ENCODE results near the gene TOM1.

TOM1 gene

GRCh38 chr22:35335468-35335867 is 35.8 kb downstream of the TOM1 start:
- DNase-seq (ENCODE audit: low read depth) = no peak
- no peak for TF ChIP-seq CTCF (IDR thresholded peaks at IDR 0.05; ENCODE audit: low read length, missing control alignments)
- no peak overlapping the region for H3K4me3 ChIP-seq (replicated peaks; ENCODE audit: low read depth, low read length)

GRCh38 chr22:35335936-35336781 is 36.5 kb downstream of the TOM1 start:
- no peak for TF ChIP-seq CTCF (IDR thresholded peaks at IDR 0.05; ENCODE audit: low read length, missing control alignments)
- H3K4me3 ChIP-seq (replicated peaks; ENCODE audit: low read depth, low read length) = no peak overlapping the region
- no peak for DNase-seq (ENCODE audit: low read depth)

- no peak for DNase-seq (ENCODE audit: low read depth)
Measured at GRCh38 chr22:35337932-35338331, 38.2 kb downstream of the TOM1 start.

GRCh38 chr22:35341090-35341874 is 41.6 kb downstream of the TOM1 start:
- TF ChIP-seq CTCF (IDR thresholded peaks at IDR 0.05; ENCODE audit: low read length, missing control alignments) = no peak
- no peak overlapping the region for H3K4me3 ChIP-seq (replicated peaks; ENCODE audit: low read depth, low read length)
- DNase-seq (ENCODE audit: low read depth) = no peak

More at GRCh38 chr22:35337932-35338331, 38.2 kb downstream of the TOM1 start:
- no peak overlapping the region for H3K4me3 ChIP-seq (replicated peaks; ENCODE audit: low read depth, low read length)
- TF ChIP-seq CTCF (IDR thresholded peaks at IDR 0.05; ENCODE audit: low read length, missing control alignments) = no peak

GRCh38 chr22:35342390-35342789 is 42.7 kb downstream of the TOM1 start:
- no peak for DNase-seq (ENCODE audit: low read depth)
- H3K4me3 ChIP-seq (replicated peaks; ENCODE audit: low read depth, low read length) = no peak overlapping the region
- TF ChIP-seq CTCF (IDR thresholded peaks at IDR 0.05; ENCODE audit: low read length, missing control alignments) = no peak

GRCh38 chr22:35343664-35344550 is 44.2 kb downstream of the TOM1 start:
- no peak overlapping the region for H3K4me3 ChIP-seq (replicated peaks; ENCODE audit: low read depth, low read length)
- DNase-seq (ENCODE audit: low read depth) = no peak
- no peak for TF ChIP-seq CTCF (IDR thresholded peaks at IDR 0.05; ENCODE audit: low read length, missing control alignments)
